Measurements from ENCODE around the gene CD300LB.

Gene CD300LB

DNA sequence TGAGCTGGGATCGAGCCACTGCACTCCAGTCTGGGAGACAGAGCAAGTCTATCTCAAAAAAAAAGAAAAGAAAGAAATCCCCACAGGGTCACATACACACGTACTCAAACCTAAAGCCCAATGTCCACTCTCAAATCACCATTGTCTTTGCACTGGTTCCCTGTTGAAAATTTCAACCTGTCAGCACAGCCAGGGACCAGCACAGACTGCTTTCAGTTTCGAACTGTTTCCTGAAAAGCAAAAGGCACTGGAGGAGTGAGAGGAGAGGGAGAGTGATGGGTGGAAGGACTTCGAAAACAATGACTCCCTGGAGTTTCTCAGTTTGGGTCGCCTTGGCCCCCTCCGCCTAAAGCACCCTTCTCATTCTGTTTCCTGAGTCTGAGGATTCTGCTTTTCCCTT lies 23.6 kb upstream of the CD300LB start:
- H3K79me2 ChIP-seq (ENCODE audit: insufficient read depth, low read length), result no peaks in the 10 kb centered on the region
- ATAC-seq (ENCODE audit: insufficient read depth, low read depth), result no peak
- peaks cover 9% of the 10 kb centered on the region for H3K27me3 ChIP-seq (ENCODE audit: insufficient read depth, low read length, poor library complexity)
- no peak overlapping the region for H3K9ac ChIP-seq (ENCODE audit: low read depth, low read length)
- no peak overlapping the region for H3K4me2 ChIP-seq (ENCODE audit: insufficient read depth, low read length)
- no peak for DNase-seq
- TF ChIP-seq EZH2 (IDR thresholded peaks at IDR 0.05; ENCODE audit: borderline replicate concordance, low read depth, low read length, severe bottlenecking), result no peak
- TF ChIP-seq, protein P1, sequence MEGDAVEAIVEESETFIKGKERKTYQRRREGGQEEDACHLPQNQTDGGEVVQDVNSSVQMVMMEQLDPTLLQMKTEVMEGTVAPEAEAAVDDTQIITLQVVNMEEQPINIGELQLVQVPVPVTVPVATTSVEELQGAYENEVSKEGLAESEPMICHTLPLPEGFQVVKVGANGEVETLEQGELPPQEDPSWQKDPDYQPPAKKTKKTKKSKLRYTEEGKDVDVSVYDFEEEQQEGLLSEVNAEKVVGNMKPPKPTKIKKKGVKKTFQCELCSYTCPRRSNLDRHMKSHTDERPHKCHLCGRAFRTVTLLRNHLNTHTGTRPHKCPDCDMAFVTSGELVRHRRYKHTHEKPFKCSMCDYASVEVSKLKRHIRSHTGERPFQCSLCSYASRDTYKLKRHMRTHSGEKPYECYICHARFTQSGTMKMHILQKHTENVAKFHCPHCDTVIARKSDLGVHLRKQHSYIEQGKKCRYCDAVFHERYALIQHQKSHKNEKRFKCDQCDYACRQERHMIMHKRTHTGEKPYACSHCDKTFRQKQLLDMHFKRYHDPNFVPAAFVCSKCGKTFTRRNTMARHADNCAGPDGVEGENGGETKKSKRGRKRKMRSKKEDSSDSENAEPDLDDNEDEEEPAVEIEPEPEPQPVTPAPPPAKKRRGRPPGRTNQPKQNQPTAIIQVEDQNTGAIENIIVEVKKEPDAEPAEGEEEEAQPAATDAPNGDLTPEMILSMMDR (IDR thresholded peaks at IDR 0.05; ENCODE audit: borderline replicate concordance, extremely low read depth, low read length, poor library complexity, severe bottlenecking), result no peak
- H3K4me1 ChIP-seq (ENCODE audit: insufficient read depth, low read length), result no peaks in the 10 kb centered on the region
- H3K36me3 ChIP-seq (ENCODE audit: insufficient read depth, low read length), result no peaks in the 10 kb centered on the region
- no peak overlapping the region for H3K27ac ChIP-seq (ENCODE audit: low read length)
- H3K4me3 ChIP-seq (ENCODE audit: low read depth in 1 of 2, low read length in 2 of 2), result no peak overlapping the region
- no peaks in the 10 kb centered on the region; the same call in 1 of the 2 replicates for H4K20me1 ChIP-seq (ENCODE audit: insufficient read depth, low read length)
- H2AFZ ChIP-seq (ENCODE audit: low read depth, low read length), result no peak overlapping the region
- no peaks in the 10 kb centered on the region for H3K9me3 ChIP-seq (ENCODE audit: insufficient read depth, low read length, severe bottlenecking)

DNA sequence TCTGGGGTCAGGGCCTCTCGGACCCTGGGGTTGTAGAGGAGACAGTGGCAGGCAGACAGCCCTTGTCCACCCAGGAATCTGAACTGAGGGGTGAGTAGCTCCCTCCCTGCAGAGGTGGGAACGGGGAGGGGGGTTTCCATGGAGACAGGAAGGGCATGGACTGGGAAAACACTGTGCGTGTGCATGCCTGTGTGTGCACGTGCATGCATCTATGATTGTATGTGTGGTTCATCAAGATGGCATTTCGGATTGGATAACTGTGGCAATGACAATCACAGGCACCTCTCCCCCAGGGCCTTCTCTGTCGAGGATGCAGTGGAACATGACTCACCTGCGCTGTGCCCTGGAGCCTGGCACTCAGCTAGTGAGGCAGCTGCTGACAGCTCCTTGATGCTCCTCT lies 20.8 kb upstream of the CD300LB start:
- Histone ChIP-seq H3K27ac (ENCODE audit: low read length) (no peak overlapping the region), H3K9ac (ENCODE audit: low read depth, low read length) (no peak overlapping the region), H2AFZ (ENCODE audit: low read depth, low read length) (no peak overlapping the region), H3K4me3 (ENCODE audit: low read depth in 1 of 2, low read length in 2 of 2) (no peak overlapping the region), H3K36me3 (ENCODE audit: insufficient read depth, low read length) (no peaks in the 10 kb centered on the region), H3K4me1 (ENCODE audit: insufficient read depth, low read length) (0 out of 2 replicates have a peak, but pooled peaks cover 3% of the 10 kb centered on the region), H3K9me3 (ENCODE audit: insufficient read depth, low read length, severe bottlenecking) (no peaks in the 10 kb centered on the region), H3K27me3 (ENCODE audit: insufficient read depth, low read length, poor library complexity) (peaks cover 2% of the 10 kb centered on the region), H4K20me1 (ENCODE audit: insufficient read depth, low read length) (no peaks in the 10 kb centered on the region; the same call in 1 of the 2 replicates), H3K4me2 (ENCODE audit: insufficient read depth, low read length) (no peak overlapping the region), H3K79me2 (ENCODE audit: insufficient read depth, low read length) (no peaks in the 10 kb centered on the region)
- no peak for DNase-seq
- ATAC-seq (ENCODE audit: insufficient read depth, low read depth), result no peak
- TF ChIP-seq EZH2 (IDR thresholded peaks at IDR 0.05; ENCODE audit: borderline replicate concordance, low read depth, low read length, severe bottlenecking), result no peak
- TF ChIP-seq, protein P1 (IDR thresholded peaks at IDR 0.05; ENCODE audit: borderline replicate concordance, extremely low read depth, low read length, poor library complexity, severe bottlenecking), result no peak

DNA sequence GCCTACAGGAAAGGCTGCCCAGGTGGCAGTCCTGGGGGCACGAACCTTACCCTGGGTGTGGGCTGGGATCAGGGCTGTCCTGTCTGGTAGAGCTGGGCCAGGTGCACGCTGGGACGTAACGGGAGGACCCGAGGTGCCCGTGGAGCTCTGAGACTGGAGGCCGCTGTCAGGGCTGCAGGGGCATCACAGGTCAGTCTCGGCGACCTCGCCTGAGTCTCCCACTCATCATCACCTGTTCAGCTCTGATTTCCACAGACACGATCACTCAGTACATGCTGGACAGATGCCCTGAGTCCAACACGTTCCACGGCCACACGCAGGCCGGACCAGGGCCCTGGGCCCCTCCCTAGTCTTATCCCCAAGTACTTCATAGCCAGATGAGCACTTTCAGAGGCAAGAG lies 19.3 kb upstream of the CD300LB start:
- no peak overlapping the region for H2AFZ ChIP-seq (ENCODE audit: low read depth, low read length)
- DNase-seq (no peak), ATAC-seq (ENCODE audit: insufficient read depth, low read depth) (no peak)
- no peaks in the 10 kb centered on the region for H3K36me3 ChIP-seq (ENCODE audit: insufficient read depth, low read length)
- 0 out of 2 replicates have a peak, but pooled peaks cover 3% of the 10 kb centered on the region for H3K4me1 ChIP-seq (ENCODE audit: insufficient read depth, low read length)
- no peak overlapping the region for H3K4me3 ChIP-seq (ENCODE audit: low read depth in 1 of 2, low read length in 2 of 2)
- no peak overlapping the region for H3K27ac ChIP-seq (ENCODE audit: low read length)
- H3K79me2 ChIP-seq (ENCODE audit: insufficient read depth, low read length), result no peaks in the 10 kb centered on the region
- H3K4me2 ChIP-seq (ENCODE audit: insufficient read depth, low read length), result no peak overlapping the region
- H3K9me3 ChIP-seq (ENCODE audit: insufficient read depth, low read length, severe bottlenecking), result no peaks in the 10 kb centered on the region
- H3K27me3 ChIP-seq (ENCODE audit: insufficient read depth, low read length, poor library complexity), result peaks cover 2% of the 10 kb centered on the region
- TF ChIP-seq, protein P1 (IDR thresholded peaks at IDR 0.05; ENCODE audit: borderline replicate concordance, extremely low read depth, low read length, poor library complexity, severe bottlenecking), result no peak
- no peak for TF ChIP-seq EZH2 (IDR thresholded peaks at IDR 0.05; ENCODE audit: borderline replicate concordance, low read depth, low read length, severe bottlenecking)
- no peak overlapping the region for H3K9ac ChIP-seq (ENCODE audit: low read depth, low read length)
- no peaks in the 10 kb centered on the region; the same call in 1 of the 2 replicates for H4K20me1 ChIP-seq (ENCODE audit: insufficient read depth, low read length)

DNA sequence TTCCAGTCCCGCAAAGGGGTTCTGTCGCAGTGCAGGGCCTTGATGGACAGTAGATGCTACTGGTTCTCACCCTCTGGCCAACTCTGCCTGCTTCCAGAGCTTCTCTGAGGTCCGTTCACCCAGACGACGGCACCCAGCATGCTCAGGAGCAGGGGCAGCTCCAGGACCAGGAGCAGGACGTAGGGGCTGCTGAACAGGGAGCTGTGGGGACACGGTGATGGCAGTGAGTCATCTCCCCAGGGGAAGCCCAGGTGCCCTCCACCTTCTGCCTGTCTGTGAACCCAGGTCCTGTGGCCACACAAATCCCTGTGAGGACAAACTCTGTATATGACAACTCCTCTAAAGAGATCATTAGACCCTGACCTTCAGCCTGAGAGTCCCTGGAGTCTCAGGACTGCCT lies 18.1 kb upstream of the CD300LB start:
- no peak overlapping the region for H3K4me3 ChIP-seq (ENCODE audit: low read depth in 1 of 2, low read length in 2 of 2)
- H3K9ac ChIP-seq (ENCODE audit: low read depth, low read length), result no peak overlapping the region
- H3K4me2 ChIP-seq (ENCODE audit: insufficient read depth, low read length), result no peak overlapping the region
- H3K79me2 ChIP-seq (ENCODE audit: insufficient read depth, low read length), result no peaks in the 10 kb centered on the region
- 0 out of 2 replicates have a peak, but pooled peaks cover 3% of the 10 kb centered on the region for H3K4me1 ChIP-seq (ENCODE audit: insufficient read depth, low read length)
- H3K9me3 ChIP-seq (ENCODE audit: insufficient read depth, low read length, severe bottlenecking), result no peaks in the 10 kb centered on the region
- no peaks in the 10 kb centered on the region; the same call in 1 of the 2 replicates for H4K20me1 ChIP-seq (ENCODE audit: insufficient read depth, low read length)
- H3K36me3 ChIP-seq (ENCODE audit: insufficient read depth, low read length), result no peaks in the 10 kb centered on the region
- H3K27ac ChIP-seq (ENCODE audit: low read length), result no peak overlapping the region
- H3K27me3 ChIP-seq (ENCODE audit: insufficient read depth, low read length, poor library complexity), result peaks cover 2% of the 10 kb centered on the region
- TF ChIP-seq, protein P1 (IDR thresholded peaks at IDR 0.05; ENCODE audit: borderline replicate concordance, extremely low read depth, low read length, poor library complexity, severe bottlenecking), result no peak
- no peak for TF ChIP-seq EZH2 (IDR thresholded peaks at IDR 0.05; ENCODE audit: borderline replicate concordance, low read depth, low read length, severe bottlenecking)
- ATAC-seq (ENCODE audit: insufficient read depth, low read depth), result no peak
- no peak for DNase-seq
- no peak overlapping the region for H2AFZ ChIP-seq (ENCODE audit: low read depth, low read length)

Data from DND-41 (cell line).